ENCODE measurements around the gene FLVCR2.

Gene FLVCR2

DNA sequence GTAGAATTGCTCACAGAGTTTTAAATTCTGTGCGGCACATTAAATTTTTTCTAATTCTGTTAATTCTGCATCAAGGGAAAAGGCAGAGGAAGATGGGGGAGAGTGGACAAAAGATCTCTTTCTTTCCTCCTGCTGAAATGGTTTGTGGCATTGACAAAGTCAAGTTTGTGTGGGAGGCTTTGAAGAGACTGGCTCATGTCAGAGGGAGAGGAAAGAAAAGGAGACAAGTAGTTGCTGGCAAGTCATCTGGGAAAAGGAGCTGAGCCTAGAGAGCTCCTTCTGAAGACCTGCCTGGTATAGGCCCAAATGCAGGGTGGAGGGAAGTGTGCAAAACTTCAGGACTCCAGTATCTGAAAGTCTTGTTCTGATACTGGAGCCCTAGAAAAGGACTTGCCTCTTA, 119.0 kb downstream of the FLVCR2 start:
- in situ Hi-C loops (cut with MboI; ENCODE audit: low pct_unique_long_range_greater_than_20kb, low sequenced_read_pairs): no loop called here
- peak; percentile 8 for DNase-seq

All from KBM-7 (cell line).